NCI-H2107 treated with DMSO at 0.1 percent for 48 hours (cell line): ENCODE results near the gene NEBL.

Source experiments
- DNase-seq: peaks from one replicate; lab custom pipeline; 2025; ENCODE audit not compliant: unreplicated experiment; lab: John Stamatoyannopoulos, UW

Gene NEBL

GRCh38 chr10:20795391-20795790, 101.7 kb downstream of the NEBL start:
- DNase-seq, result no peak

GRCh38 chr10:20785174-20785573, 111.9 kb downstream of the NEBL start:
- DNase-seq, result no peak

- no peak for DNase-seq
Measured at GRCh38 chr10:20778008-20778757, 118.9 kb downstream of the NEBL start.

- DNase-seq, result no peak
Measured at GRCh38 chr10:20776384-20777118, 120.6 kb downstream of the NEBL start.

- no peak for DNase-seq
Measured at GRCh38 chr10:20771051-20771450, 126.1 kb downstream of the NEBL start.

- DNase-seq, result no peak
Measured at GRCh38 chr10:20769481-20769880, 127.6 kb downstream of the NEBL start.

GRCh38 chr10:20768843-20769242, 128.3 kb downstream of the NEBL start:
- no peak for DNase-seq

GRCh38 chr10:20767028-20767427, 130.1 kb downstream of the NEBL start:
- no peak for DNase-seq

GRCh38 chr10:20765066-20765465, 132.0 kb downstream of the NEBL start:
- no peak for DNase-seq

- no peak for DNase-seq
Measured at GRCh38 chr10:20760460-20760859, 136.7 kb downstream of the NEBL start.

GRCh38 chr10:20748551-20748950, 148.6 kb downstream of the NEBL start:
- no peak for DNase-seq

- no peak for DNase-seq
Measured at GRCh38 chr10:20747782-20748181, 149.3 kb downstream of the NEBL start.

GRCh38 chr10:20746856-20747255, 150.3 kb downstream of the NEBL start:
- DNase-seq, result no peak

GRCh38 chr10:20745556-20746375, 151.3 kb downstream of the NEBL start:
- no peak for DNase-seq

GRCh38 chr10:20744821-20745220, 152.3 kb downstream of the NEBL start:
- no peak for DNase-seq

GRCh38 chr10:20743942-20744341, 153.2 kb downstream of the NEBL start:
- no peak for DNase-seq

- DNase-seq, result no peak
Measured at GRCh38 chr10:20742737-20743541, 154.2 kb downstream of the NEBL start.

GRCh38 chr10:20740120-20740519, 157.0 kb downstream of the NEBL start:
- DNase-seq, result no peak

- no peak for DNase-seq
Measured at GRCh38 chr10:20737107-20737506, 160.0 kb downstream of the NEBL start.
